IMR-90 (cell line): ENCODE measurements around the gene SCN8A. TPM values are rescaled to one million over a fixed set of nuclear protein-coding genes. Genes with fewer than 3 reads are reported as not detected.

ENCODE experiments used
- ATAC-seq: fragments of 200-7000 bp; cut with Tn5 transposase; 2 replicates; pipeline ENCODE4 v1.9.1; 2020; ENCODE audit warnings: low read depth, mild to moderate bottlenecking, moderate library complexity
- BruUV-seq: library from RNA; stranded (reverse); fragments of 400-500 nt; replicated peaks from 2 replicates; lab custom pipeline; 2021; lab: Mats Ljungman, UMichigan
- CTCF ChIA-PET: fragments of 300-600 bp; formaldehyde crosslinking; extraction: SDS; loops from one replicate; lab custom pipeline; 2021; ENCODE audit warnings: antibody characterized with exemption; lab: Yijun Ruan, JAX
- POLR2A ChIA-PET: fragments of 300-600 bp; sonication (Branson Sonifier 250); formaldehyde crosslinking; loops from one replicate; lab custom pipeline; 2022; ENCODE audit warnings: antibody characterized with exemption; ENCODE audit not compliant: unreplicated experiment; lab: Charles Lee
- DNase-seq: peaks from one replicate; pipeline ENCODE4 v3.0.0; 2013
- H2AFZ ChIP-seq: replicated peaks from 2 replicates; pipeline ENCODE3; 2013; ENCODE audit warnings: low read length, mild to moderate bottlenecking; ENCODE audit not compliant: poor library complexity
- H2AK5ac ChIP-seq: 2 replicates; pipeline ENCODE4 v1.6.1; 2013; ENCODE audit warnings: low read depth, low read length, inconsistent platforms
- H2AK9ac ChIP-seq: replicated peaks from 2 replicates; pipeline ENCODE3; 2013; ENCODE audit warnings: mild to moderate bottlenecking, low read depth, low read length, moderate library complexity; ENCODE audit not compliant: poor library complexity
- H2BK120ac ChIP-seq: 2 replicates; pipeline ENCODE4 v1.6.1; 2013; ENCODE audit warnings: low read depth, low read length, inconsistent platforms
- H2BK15ac ChIP-seq: 3 replicates; pipeline ENCODE4 v1.6.1; 2013; ENCODE audit warnings: low read depth, low read length, inconsistent platforms
- H2BK20ac ChIP-seq: 2 replicates; pipeline ENCODE4 v1.6.1; 2013; ENCODE audit warnings: low read depth, mild to moderate bottlenecking, inconsistent platforms, low read length, moderate library complexity
- H2BK5ac ChIP-seq: 2 replicates; pipeline ENCODE4 v1.6.1; 2013; ENCODE audit warnings: mild to moderate bottlenecking, low read depth, low read length, inconsistent platforms; ENCODE audit not compliant: poor library complexity, severe bottlenecking
- H3K14ac ChIP-seq: replicated peaks from 2 replicates; pipeline ENCODE4 v1.6.1; 2013; ENCODE audit warnings: low read depth, low read length, inconsistent platforms
- H3K18ac ChIP-seq: 2 replicates; pipeline ENCODE4 v1.6.1; 2013; ENCODE audit warnings: low read depth, low read length, control low read depth
- H3K23ac ChIP-seq: 2 replicates; pipeline ENCODE4 v1.6.1; 2013; ENCODE audit warnings: low read depth, low read length, inconsistent platforms
- H3K27ac ChIP-seq: 2 replicates; pipeline ENCODE4 v1.5.1; 2013; ENCODE audit warnings: mild to moderate bottlenecking, control low read depth, low read length; ENCODE audit not compliant: insufficient read depth
- H3K27me3 ChIP-seq: 2 replicates; pipeline ENCODE4 v1.6.1; 2013; ENCODE audit warnings: low read length; ENCODE audit not compliant: control insufficient read depth, insufficient read depth
- H3K36me3 ChIP-seq: 2 replicates; pipeline ENCODE4 v1.6.1; 2013; ENCODE audit warnings: low read length, mixed read lengths; ENCODE audit not compliant: control insufficient read depth, insufficient read depth
- H3K4ac ChIP-seq: 2 replicates; pipeline ENCODE4 v1.6.1; 2013; ENCODE audit warnings: low read depth, low read length, inconsistent platforms
- H3K4me1 ChIP-seq: 2 replicates; pipeline ENCODE4 v1.6.1; 2013; ENCODE audit warnings: low read length, mixed read lengths; ENCODE audit not compliant: control insufficient read depth, insufficient read depth
- H3K4me2 ChIP-seq: 2 replicates; pipeline ENCODE4 v1.6.1; 2013; ENCODE audit warnings: low read depth, mild to moderate bottlenecking, control low read depth, low read length, moderate library complexity
- H3K4me3 ChIP-seq: 2 replicates; pipeline ENCODE4 v1.5.1; 2013; ENCODE audit warnings: low read depth, mild to moderate bottlenecking, control low read depth, low read length, moderate library complexity; ENCODE audit not compliant: insufficient read depth
- H3K56ac ChIP-seq: 2 replicates; pipeline ENCODE4 v1.6.1; 2013; ENCODE audit warnings: low read length, inconsistent platforms; ENCODE audit not compliant: insufficient read depth; ENCODE audit errors: extremely low read depth
- H3K79me1 ChIP-seq, 2 experiments: 2 replicates each; pipeline ENCODE4 v1.6.1; 2013; ENCODE audit warnings: low read length in 2 of 2, inconsistent platforms in 1 of 2, low read depth in 1 of 2
- H3K9ac ChIP-seq: 2 replicates; pipeline ENCODE4 v1.6.1; 2013; ENCODE audit warnings: low read depth, low read length, control low read depth
- H3K9me1 ChIP-seq: 2 replicates; pipeline ENCODE4 v1.6.1; 2013; ENCODE audit warnings: low read length, inconsistent platforms; ENCODE audit not compliant: insufficient read depth
- H3K9me3 ChIP-seq: 2 replicates; pipeline ENCODE4 v1.6.1; 2013; ENCODE audit warnings: low read length; ENCODE audit not compliant: control insufficient read depth, insufficient read depth
- H4K20me1 ChIP-seq: 2 replicates; pipeline ENCODE4 v1.6.1; 2013; ENCODE audit warnings: low read length, inconsistent platforms; ENCODE audit not compliant: insufficient read depth
- H4K5ac ChIP-seq: 2 replicates; pipeline ENCODE4 v1.6.1; 2013; ENCODE audit warnings: mild to moderate bottlenecking, low read depth, low read length, control low read depth
- H4K8ac ChIP-seq, 2 experiments: 2 replicates each; pipeline ENCODE4 v1.6.1; 2013; ENCODE audit warnings: low read depth in 2 of 2, low read length in 2 of 2, control low read depth in 1 of 2, inconsistent platforms in 1 of 2
- H4K91ac ChIP-seq: 2 replicates; pipeline ENCODE4 v1.6.1; 2013; ENCODE audit warnings: low read depth, low read length, inconsistent platforms; ENCODE audit not compliant: insufficient read depth
- CHD1 ChIP-seq: IDR thresholded peaks from 2 replicates; pipeline ENCODE4 v1.6.1; 2012; ENCODE audit warnings: low read depth, low read length, improper control_type of control experiment
- FOS ChIP-seq: fragments of 150-350 bp; IDR thresholded peaks from 2 replicates; pipeline ENCODE4 v1.6.1; 2016; ENCODE audit warnings: low read depth, low read length
- MAFK ChIP-seq: IDR thresholded peaks from 2 replicates; pipeline ENCODE4 v1.6.1; 2012; ENCODE audit warnings: low read depth, low read length, improper control_type of control experiment
- MAZ ChIP-seq: IDR thresholded peaks from 2 replicates; pipeline ENCODE4 v1.6.1; 2012; ENCODE audit warnings: low read depth, mild to moderate bottlenecking, low read length, improper control_type of control experiment, moderate library complexity, borderline replicate concordance
- MXI1 ChIP-seq: IDR thresholded peaks from 2 replicates; pipeline ENCODE4 v1.6.1; 2012; ENCODE audit warnings: low read depth, mild to moderate bottlenecking, low read length, moderate library complexity, borderline replicate concordance
- NFE2L2 ChIP-seq: fragments of 150-350 bp; IDR thresholded peaks from 2 replicates; pipeline ENCODE4 v1.6.1; 2016; ENCODE audit warnings: low read depth, mild to moderate bottlenecking, low read length
- POLR2A ChIP-seq: IDR thresholded peaks from 2 replicates; pipeline ENCODE4 v1.6.1; 2012; ENCODE audit warnings: mild to moderate bottlenecking, low read depth, low read length
- RAD21 ChIP-seq: IDR thresholded peaks from 2 replicates; pipeline ENCODE4 v1.6.1; 2012; ENCODE audit warnings: low read length, improper control_type of control experiment
- RCOR1 ChIP-seq: IDR thresholded peaks from 2 replicates; pipeline ENCODE4 v1.6.1; 2012; ENCODE audit warnings: mild to moderate bottlenecking, low read length, improper control_type of control experiment; ENCODE audit not compliant: insufficient replicate concordance
- RFX5 ChIP-seq: IDR thresholded peaks from 2 replicates; pipeline ENCODE4 v1.8.0; 2012; ENCODE audit warnings: low read depth, mild to moderate bottlenecking, low read length, moderate library complexity
- WGBS, 2 experiments: methylation state at CpG; one replicate each; pipeline versions ENCODE4 v1.1.5 to v1.1.7; 2013; ENCODE audit warnings: missing lambda C conversion rate in 2 of 2; ENCODE audit not compliant: insufficient read length in 1 of 2; ENCODE audit errors: extremely low coverage in 2 of 2; 5-methylcytosine and 5-hydroxymethylcytosine counted together
- dilution Hi-C: fragments of 300-500 bp; cut with HindIII; formaldehyde crosslinking; loops from one replicate; pipeline ENCODE4 v1.14.3; 2018; ENCODE audit warnings: low sequenced_read_pairs; ENCODE audit not compliant: unreplicated experiment
- in situ Hi-C: fragments of 300-500 bp; cut with MboI; formaldehyde crosslinking; loops from 3 replicates; pipeline ENCODE4 v1.14.3; 2019; ENCODE audit warnings: low sequenced_read_pairs, inconsistent platforms, mixed read lengths
- intact Hi-C: fragments of 100-400 bp; cut with micrococcal nuclease; formaldehyde crosslinking; loops from 2 replicates; pipeline ENCODE4 v1.10.0; 2022
- polyA plus RNA-seq, 3 experiments: library from polyadenylated mRNA; depleted of rRNA; stranded (reverse); fragments of >200 nt; gene quantifications; 2 replicates each; pipeline ENCODE4 v1.2.3, GENCODE V29; 2012; ENCODE audit warnings: low replicate concordance in 1 of 3
- total RNA-seq: library from RNA; depleted of rRNA; stranded (reverse); fragments of >200 nt; gene quantifications from 2 replicates; pipeline ENCODE4 v1.2.3, GENCODE V29; 2012
- TF ChIP-seq, protein P1 (sequence below): conservative IDR thresholded peaks from 2 replicates; pipeline ENCODE4 v1.5.1; 2012; ENCODE audit warnings: mild to moderate bottlenecking, low read depth, low read length, improper control_type of control experiment
- TF ChIP-seq, protein P2 (sequence below): fragments of 150-350 bp; IDR thresholded peaks from 2 replicates; pipeline ENCODE4 v1.6.1; 2017; ENCODE audit warnings: mild to moderate bottlenecking, antibody characterized with exemption, low read length, low read depth

The SCN8A gene
- total and polyA plus RNA-seq, 2 of the 4 experiments (the other 2 are of a cell fraction): 6.9 to 19.7 TPM

DNA sequence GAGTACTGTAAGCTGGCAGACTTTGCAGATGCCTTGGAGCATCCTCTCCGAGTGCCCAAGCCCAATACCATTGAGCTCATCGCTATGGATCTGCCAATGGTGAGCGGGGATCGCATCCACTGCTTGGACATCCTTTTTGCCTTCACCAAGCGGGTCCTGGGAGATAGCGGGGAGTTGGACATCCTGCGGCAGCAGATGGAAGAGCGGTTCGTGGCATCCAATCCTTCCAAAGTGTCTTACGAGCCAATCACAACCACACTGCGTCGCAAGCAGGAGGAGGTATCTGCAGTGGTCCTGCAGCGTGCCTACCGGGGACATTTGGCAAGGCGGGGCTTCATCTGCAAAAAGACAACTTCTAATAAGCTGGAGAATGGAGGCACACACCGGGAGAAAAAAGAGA is 215.9 kb downstream of the SCN8A start:
- Histone ChIP-seq H3K4me3 (no peak overlapping the region), H4K5ac (no peak overlapping the region), H3K18ac (no peak overlapping the region), H2AK5ac (no peak overlapping the region), H3K56ac (no peak overlapping the region), H2BK5ac (no peak overlapping the region), H3K23ac (no peak overlapping the region), H3K4ac (no peak overlapping the region), H3K27me3 (no peaks in the 10 kb centered on the region), H3K79me1 (no peaks in the 10 kb centered on the region), H3K9me3 (no peaks in the 10 kb centered on the region), H2BK20ac (no peak overlapping the region), H3K9ac (no peak overlapping the region), H4K91ac (no peak overlapping the region), H3K27ac (no peak overlapping the region), H2AFZ (no peak overlapping the region), H2BK15ac (no peak overlapping the region), H3K14ac (no peak overlapping the region), H4K20me1 (no peaks in the 10 kb centered on the region; the same call in 1 of the 2 replicates), H4K8ac (no peak overlapping the region), H3K4me1 (no peaks in the 10 kb centered on the region), H3K36me3 (peaks cover 11% of the 10 kb centered on the region), H3K9me1 (peaks cover 4% of the 10 kb centered on the region; the same call in 1 of the 2 replicates), H2AK9ac (no peak overlapping the region), H2BK120ac (no peak overlapping the region), H3K4me2 (no peak overlapping the region)
- intact Hi-C loops (no loop called here), in situ Hi-C loops (loop anchor here (10.0 kb wide), 1 partner anchor 272 kb away; no protein-coding TSS in a partner anchor), dilution Hi-C loops (no loop called here)
- ATAC-seq (no peak), DNase-seq (no peak)
- POLR2A ChIA-PET: no interaction called here
- WGBS, 2 experiments: 100% methylated on average over 4 of the region's 16 CpGs; no CpG with 5 or more reads in 1 of the 2 experiments
- no TSS peak for BruUV-seq
- CTCF ChIA-PET: no interaction called here
- TF ChIP-seq, protein P1, sequence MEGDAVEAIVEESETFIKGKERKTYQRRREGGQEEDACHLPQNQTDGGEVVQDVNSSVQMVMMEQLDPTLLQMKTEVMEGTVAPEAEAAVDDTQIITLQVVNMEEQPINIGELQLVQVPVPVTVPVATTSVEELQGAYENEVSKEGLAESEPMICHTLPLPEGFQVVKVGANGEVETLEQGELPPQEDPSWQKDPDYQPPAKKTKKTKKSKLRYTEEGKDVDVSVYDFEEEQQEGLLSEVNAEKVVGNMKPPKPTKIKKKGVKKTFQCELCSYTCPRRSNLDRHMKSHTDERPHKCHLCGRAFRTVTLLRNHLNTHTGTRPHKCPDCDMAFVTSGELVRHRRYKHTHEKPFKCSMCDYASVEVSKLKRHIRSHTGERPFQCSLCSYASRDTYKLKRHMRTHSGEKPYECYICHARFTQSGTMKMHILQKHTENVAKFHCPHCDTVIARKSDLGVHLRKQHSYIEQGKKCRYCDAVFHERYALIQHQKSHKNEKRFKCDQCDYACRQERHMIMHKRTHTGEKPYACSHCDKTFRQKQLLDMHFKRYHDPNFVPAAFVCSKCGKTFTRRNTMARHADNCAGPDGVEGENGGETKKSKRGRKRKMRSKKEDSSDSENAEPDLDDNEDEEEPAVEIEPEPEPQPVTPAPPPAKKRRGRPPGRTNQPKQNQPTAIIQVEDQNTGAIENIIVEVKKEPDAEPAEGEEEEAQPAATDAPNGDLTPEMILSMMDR: no peak
- TF ChIP-seq RFX5 (no peak), POLR2A (no peak), CHD1 (no peak), MAFK (no peak), FOS (no peak), MXI1 (no peak), MAZ (no peak), RCOR1 (no peak), NFE2L2 (no peak), RAD21 (no peak)
- TF ChIP-seq, protein P2, sequence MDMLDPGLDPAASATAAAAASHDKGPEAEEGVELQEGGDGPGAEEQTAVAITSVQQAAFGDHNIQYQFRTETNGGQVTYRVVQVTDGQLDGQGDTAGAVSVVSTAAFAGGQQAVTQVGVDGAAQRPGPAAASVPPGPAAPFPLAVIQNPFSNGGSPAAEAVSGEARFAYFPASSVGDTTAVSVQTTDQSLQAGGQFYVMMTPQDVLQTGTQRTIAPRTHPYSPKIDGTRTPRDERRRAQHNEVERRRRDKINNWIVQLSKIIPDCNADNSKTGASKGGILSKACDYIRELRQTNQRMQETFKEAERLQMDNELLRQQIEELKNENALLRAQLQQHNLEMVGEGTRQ: no peak
